GM10266 (cell line): ENCODE data around the gene OR11L1.

Experiments
- DNase-seq: peaks from one replicate; pipeline ENCODE4 v3.0.0; 2012; ENCODE audit errors: extremely low spot score
- TF ChIP-seq, protein P1 (sequence below): IDR thresholded peaks from 2 replicates; pipeline ENCODE4 v1.5.1; 2012; ENCODE audit warnings: mild to moderate bottlenecking, low read depth; ENCODE audit not compliant: control insufficient read depth, insufficient read depth; ENCODE audit errors: missing control alignments

OR11L1 gene

DNA sequence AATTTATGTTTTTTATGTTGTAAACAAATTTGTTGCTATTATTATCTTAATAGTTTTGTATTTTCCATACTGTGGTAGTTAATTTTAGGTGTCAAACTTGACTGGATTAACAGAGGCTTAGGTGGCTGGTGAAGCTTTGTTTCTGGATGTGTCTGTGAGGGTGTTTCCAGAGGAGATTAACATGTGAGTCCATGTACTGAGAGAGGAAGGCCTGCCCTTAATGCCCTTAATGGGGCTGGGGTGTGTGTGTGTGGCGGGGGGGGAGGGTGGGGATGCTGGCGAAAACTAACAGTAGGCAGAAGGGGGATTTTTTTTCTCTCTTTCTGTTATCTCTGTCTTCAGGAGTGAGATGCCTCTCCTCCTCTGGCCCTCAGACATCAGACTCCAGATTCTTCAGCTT, 19.6 kb downstream of the OR11L1 start:
- TF ChIP-seq, protein P1, sequence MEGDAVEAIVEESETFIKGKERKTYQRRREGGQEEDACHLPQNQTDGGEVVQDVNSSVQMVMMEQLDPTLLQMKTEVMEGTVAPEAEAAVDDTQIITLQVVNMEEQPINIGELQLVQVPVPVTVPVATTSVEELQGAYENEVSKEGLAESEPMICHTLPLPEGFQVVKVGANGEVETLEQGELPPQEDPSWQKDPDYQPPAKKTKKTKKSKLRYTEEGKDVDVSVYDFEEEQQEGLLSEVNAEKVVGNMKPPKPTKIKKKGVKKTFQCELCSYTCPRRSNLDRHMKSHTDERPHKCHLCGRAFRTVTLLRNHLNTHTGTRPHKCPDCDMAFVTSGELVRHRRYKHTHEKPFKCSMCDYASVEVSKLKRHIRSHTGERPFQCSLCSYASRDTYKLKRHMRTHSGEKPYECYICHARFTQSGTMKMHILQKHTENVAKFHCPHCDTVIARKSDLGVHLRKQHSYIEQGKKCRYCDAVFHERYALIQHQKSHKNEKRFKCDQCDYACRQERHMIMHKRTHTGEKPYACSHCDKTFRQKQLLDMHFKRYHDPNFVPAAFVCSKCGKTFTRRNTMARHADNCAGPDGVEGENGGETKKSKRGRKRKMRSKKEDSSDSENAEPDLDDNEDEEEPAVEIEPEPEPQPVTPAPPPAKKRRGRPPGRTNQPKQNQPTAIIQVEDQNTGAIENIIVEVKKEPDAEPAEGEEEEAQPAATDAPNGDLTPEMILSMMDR, result no peak
- no peak for DNase-seq

DNA sequence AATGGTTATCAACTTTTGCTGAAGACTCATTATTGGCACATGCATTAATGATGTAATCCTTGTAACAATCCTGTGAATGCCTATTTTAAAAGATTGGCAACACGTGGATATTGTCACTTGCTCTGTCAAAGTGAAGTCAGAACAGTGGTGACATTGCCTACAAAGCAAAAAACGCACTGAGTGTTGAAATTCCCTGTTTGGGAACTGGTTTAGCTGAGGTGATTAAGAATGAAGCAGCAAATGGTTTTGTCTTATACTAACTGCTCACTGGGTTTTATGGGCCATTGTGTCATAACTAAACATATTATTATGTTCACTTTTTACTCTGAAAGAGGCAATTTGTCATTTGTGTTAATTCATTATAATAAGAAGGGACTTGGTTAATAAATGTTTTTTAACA, 29.1 kb downstream of the OR11L1 start:
- TF ChIP-seq, protein P1, result no peak
- DNase-seq, result no peak

DNA sequence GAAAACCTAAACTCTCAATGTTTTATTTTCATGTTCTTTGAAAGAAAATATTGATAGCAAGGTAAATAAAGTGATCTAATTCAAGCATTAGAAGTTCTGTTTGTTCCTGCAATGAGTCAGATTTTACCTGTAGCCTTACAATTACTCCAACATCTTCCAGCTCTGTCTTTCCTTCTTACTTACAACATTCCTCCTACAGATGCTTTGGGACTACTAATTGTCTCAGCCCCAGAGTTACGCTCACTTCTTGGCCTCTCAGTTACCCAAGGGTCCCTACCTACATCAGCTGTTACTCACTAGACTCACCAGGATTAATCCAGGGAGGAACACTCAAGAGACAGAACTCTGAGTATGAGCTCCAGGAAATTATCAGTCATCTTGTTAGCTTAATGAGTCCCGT, 44.2 kb downstream of the OR11L1 start:
- DNase-seq, result no peak
- TF ChIP-seq, protein P1, result no peak
